A673 (cell line): ENCODE results near the gene GALNT10.

Experiments
- EZH2 ChIP-seq: fragments of 200-600 bp; sonication (generic); IDR thresholded peaks from 2 replicates; pipeline ENCODE4 v1.6.1; 2017; ENCODE audit warnings: borderline replicate concordance, low read depth, mild to moderate bottlenecking, mixed read lengths, antibody characterized with exemption, low read length; ENCODE audit not compliant: poor library complexity, severe bottlenecking
- TF ChIP-seq, protein P1 (sequence below): fragments of 300-800, 200-600 bp; sonication (generic); conservative IDR thresholded peaks from 2 replicates; pipeline ENCODE4 v1.5.1; 2017; ENCODE audit warnings: low read depth, mild to moderate bottlenecking, antibody characterized with exemption, low read length, moderate library complexity, mixed read lengths

DNA sequence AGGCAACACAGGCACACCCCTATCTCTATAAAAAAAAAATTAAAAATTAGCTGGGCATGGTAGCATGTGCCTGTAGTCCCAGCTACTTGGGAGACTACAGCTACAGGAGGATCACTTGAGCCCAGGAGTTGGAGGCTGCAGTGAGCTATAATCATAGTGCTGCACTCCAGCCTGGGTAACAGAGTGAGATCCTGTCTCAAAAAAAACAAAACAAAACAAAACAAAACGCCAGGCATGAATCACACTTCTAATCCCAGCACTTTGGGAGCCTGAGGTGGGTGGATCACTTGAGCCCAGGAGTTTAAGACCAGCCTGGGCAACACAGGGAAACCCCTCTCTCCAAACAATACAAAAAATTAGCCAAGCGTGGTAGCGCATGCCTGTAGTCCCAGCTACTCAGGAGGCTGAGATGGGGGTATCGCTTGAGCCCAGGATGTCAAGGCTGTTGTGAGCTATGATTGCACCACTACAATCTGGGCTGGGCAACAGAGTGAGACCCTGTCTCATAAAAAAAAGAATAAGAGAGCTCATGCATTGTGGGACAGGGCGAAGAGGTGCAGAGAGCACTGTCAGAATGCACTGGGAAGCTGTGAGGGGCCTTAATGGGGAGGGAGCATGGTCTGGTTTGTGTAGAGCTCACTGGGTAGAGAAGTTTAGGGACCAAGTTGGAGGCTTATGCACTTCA lies 246.9 kb downstream of the GALNT10 start:
- TF ChIP-seq, protein P1, sequence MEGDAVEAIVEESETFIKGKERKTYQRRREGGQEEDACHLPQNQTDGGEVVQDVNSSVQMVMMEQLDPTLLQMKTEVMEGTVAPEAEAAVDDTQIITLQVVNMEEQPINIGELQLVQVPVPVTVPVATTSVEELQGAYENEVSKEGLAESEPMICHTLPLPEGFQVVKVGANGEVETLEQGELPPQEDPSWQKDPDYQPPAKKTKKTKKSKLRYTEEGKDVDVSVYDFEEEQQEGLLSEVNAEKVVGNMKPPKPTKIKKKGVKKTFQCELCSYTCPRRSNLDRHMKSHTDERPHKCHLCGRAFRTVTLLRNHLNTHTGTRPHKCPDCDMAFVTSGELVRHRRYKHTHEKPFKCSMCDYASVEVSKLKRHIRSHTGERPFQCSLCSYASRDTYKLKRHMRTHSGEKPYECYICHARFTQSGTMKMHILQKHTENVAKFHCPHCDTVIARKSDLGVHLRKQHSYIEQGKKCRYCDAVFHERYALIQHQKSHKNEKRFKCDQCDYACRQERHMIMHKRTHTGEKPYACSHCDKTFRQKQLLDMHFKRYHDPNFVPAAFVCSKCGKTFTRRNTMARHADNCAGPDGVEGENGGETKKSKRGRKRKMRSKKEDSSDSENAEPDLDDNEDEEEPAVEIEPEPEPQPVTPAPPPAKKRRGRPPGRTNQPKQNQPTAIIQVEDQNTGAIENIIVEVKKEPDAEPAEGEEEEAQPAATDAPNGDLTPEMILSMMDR = no peak
- no peak for TF ChIP-seq EZH2
